ENCODE results near the gene RAPGEF5. TPM values are rescaled to one million over a fixed set of nuclear protein-coding genes. Genes with fewer than 3 reads are reported as not detected.
A peak's percentile ranks its signal among the peaks of the same experiment; 100 is the strongest.

RAPGEF5 gene
- total RNA-seq, 1 experiment from 2014 or later, result 15.6 TPM

DNA sequence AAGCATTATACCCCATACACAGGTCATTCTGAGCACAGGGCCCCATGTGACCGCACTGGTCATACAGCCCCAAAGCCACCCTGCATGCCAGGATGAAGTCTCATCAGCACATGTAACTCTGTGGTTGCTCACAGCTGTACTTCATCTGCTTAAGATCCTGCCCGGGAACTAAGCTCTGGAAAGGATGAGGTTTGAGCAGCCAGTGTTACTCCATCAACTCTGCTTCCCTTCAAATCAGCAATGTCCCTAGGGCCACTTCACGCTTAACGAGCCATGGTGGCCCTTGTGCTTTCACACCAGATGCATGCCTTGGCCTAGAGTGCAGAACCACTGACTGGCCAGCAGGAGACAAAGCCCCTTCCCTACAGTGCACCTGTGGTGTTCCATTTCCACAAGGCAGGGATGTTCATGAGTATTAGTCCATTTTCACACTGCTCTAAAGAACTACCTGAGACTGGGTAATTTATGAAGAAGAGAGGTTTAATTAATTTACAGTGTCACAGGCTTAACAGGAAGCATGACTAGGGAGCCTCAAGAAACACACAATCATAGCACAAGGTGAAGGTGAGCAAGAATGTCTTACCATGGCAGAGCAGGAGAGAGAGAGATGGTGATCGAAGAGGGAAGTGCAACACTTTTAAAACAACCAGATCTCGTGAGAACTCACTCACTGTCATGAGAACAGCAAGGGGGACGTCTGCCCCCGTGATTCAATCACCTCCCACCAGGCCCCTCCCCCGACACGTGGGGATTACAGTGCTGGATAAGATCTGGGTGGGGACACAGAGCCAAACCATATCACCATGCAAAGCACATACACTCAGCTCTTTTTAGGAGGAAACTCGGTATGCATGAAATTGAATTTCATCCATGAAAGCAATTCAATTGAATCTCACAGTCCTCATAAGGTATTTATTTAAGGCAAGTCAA, 262.3 kb downstream of the RAPGEF5 start:
- Histone ChIP-seq H3K27me3 (ENCODE audit: insufficient read depth, low read length) (no peaks in the 10 kb centered on the region), H3K79me2 (ENCODE audit: insufficient read depth, low read length) (no peaks in the 10 kb centered on the region), H3K4me1 (ENCODE audit: control insufficient read depth in 1 of 2, insufficient read depth in 2 of 2, low read length in 2 of 2) (no peaks in the 10 kb centered on the region), H3K36me3 (ENCODE audit: control insufficient read depth in 1 of 2, insufficient read depth in 2 of 2, low read length in 2 of 2) (no peaks in the 10 kb centered on the region), H4K20me1 (ENCODE audit: insufficient read depth) (no peaks in the 10 kb centered on the region), H3K9ac (ENCODE audit: low read length) (no peak overlapping the region), H3K4me3 (replicated peaks in 1 of 2; ENCODE audit: low read depth in 1 of 2, low read length in 2 of 2) (no peak overlapping the region), H3K27ac (ENCODE audit: low read depth, low read length) (no peak overlapping the region), H3K9me2 (ENCODE audit: insufficient read depth) (no peaks in the 10 kb centered on the region), H3K9me3 (ENCODE audit: control insufficient read depth in 1 of 2, insufficient read depth in 1 of 2, low read depth in 1 of 2, low read length in 2 of 2) (no peaks in the 10 kb centered on the region), H2AFZ (ENCODE audit: low read depth, low read length, poor library complexity, severe bottlenecking) (no peak overlapping the region), H3K4me2 (ENCODE audit: low read length) (no peak overlapping the region)
- RAD21 ChIA-PET (ENCODE audit: low non-redundant PET in 1 of 2, low total read pairs in 2 of 2, uncharacterized antibody in 2 of 2, unreplicated experiment in 2 of 2), result no interaction called here
- CTCF ChIA-PET, result no interaction called here
- peak; percentile 80 for ATAC-seq
- DNase-seq (ENCODE audit: low read depth, low spot score), result no peak
- TF ChIP-seq, protein P1, sequence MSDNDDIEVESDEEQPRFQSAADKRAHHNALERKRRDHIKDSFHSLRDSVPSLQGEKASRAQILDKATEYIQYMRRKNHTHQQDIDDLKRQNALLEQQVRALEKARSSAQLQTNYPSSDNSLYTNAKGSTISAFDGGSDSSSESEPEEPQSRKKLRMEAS (IDR thresholded peaks at IDR 0.05), result 0 out of 2 replicates have a peak, but pooled peaks have one; percentile 21
- no peak for TF ChIP-seq ELF1 (IDR thresholded peaks at IDR 0.05; ENCODE audit: borderline replicate concordance, low read depth)
- TF ChIP-seq, protein P2, sequence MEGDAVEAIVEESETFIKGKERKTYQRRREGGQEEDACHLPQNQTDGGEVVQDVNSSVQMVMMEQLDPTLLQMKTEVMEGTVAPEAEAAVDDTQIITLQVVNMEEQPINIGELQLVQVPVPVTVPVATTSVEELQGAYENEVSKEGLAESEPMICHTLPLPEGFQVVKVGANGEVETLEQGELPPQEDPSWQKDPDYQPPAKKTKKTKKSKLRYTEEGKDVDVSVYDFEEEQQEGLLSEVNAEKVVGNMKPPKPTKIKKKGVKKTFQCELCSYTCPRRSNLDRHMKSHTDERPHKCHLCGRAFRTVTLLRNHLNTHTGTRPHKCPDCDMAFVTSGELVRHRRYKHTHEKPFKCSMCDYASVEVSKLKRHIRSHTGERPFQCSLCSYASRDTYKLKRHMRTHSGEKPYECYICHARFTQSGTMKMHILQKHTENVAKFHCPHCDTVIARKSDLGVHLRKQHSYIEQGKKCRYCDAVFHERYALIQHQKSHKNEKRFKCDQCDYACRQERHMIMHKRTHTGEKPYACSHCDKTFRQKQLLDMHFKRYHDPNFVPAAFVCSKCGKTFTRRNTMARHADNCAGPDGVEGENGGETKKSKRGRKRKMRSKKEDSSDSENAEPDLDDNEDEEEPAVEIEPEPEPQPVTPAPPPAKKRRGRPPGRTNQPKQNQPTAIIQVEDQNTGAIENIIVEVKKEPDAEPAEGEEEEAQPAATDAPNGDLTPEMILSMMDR (IDR thresholded peaks at IDR 0.05 in 2 of 3, conservative IDR thresholded peaks at IDR 0.05 in 1 of 3; ENCODE audit: borderline replicate concordance in 1 of 3, insufficient read depth in 1 of 3, low read depth in 2 of 3, low read length in 2 of 3), result peak in 2 of 3 experiments; percentile 37 to 39; a peak in 2 of 6 replicates
- intact Hi-C loops (cut with micrococcal nuclease), result no loop called here
- BruUV-seq (replicated peaks), result no TSS peak
- POLR2A ChIA-PET, result no interaction called here

DNA sequence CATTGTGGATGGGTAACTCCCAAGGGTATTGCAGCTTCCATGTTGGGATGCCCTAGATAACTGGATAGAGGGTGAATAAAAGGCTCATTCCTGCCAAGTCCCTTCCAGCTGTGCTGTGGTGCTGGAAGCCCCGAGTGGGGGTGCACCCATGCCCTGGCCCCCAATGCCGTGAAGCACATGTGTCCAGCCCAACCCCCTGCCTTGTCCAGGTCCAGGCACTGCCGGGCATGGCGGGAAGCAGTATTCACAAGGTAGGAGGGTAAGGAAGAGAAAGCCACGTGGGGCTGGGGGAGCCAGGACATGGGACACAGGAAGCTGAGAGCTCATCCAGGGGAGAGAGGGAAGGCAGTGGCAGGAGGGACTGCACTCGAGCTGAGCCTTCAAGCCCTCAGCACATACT, 263.0 kb downstream of the RAPGEF5 start:
- no peak overlapping the region for H3K4me3 ChIP-seq (replicated peaks in 1 of 2; ENCODE audit: low read depth in 1 of 2, low read length in 2 of 2)
- H3K27me3 ChIP-seq (ENCODE audit: insufficient read depth, low read length), result no peaks in the 10 kb centered on the region
- TF ChIP-seq FOSL1 (IDR thresholded peaks at IDR 0.05; ENCODE audit: low read depth), result no peak
- TF ChIP-seq, protein P3, sequence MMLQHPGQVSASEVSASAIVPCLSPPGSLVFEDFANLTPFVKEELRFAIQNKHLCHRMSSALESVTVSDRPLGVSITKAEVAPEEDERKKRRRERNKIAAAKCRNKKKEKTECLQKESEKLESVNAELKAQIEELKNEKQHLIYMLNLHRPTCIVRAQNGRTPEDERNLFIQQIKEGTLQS (IDR thresholded peaks at IDR 0.05), result no peak
- ATAC-seq, result no peak
- RAD21 ChIA-PET (ENCODE audit: low non-redundant PET in 1 of 2, low total read pairs in 2 of 2, uncharacterized antibody in 2 of 2, unreplicated experiment in 2 of 2), result no interaction called here
- no peaks in the 10 kb centered on the region for H3K9me2 ChIP-seq (ENCODE audit: insufficient read depth)
- no peaks in the 10 kb centered on the region for H3K79me2 ChIP-seq (ENCODE audit: insufficient read depth, low read length)
- no peak overlapping the region for H2AFZ ChIP-seq (ENCODE audit: low read depth, low read length, poor library complexity, severe bottlenecking)
- H3K4me2 ChIP-seq (ENCODE audit: low read length), result no peak overlapping the region
- DNase-seq (ENCODE audit: low read depth, low spot score), result no peak
- H3K9me3 ChIP-seq (ENCODE audit: control insufficient read depth in 1 of 2, insufficient read depth in 1 of 2, low read depth in 1 of 2, low read length in 2 of 2), result no peaks in the 10 kb centered on the region
- POLR2A ChIA-PET, result no interaction called here
- no peaks in the 10 kb centered on the region for H4K20me1 ChIP-seq (ENCODE audit: insufficient read depth)
- no peaks in the 10 kb centered on the region for H3K4me1 ChIP-seq (ENCODE audit: control insufficient read depth in 1 of 2, insufficient read depth in 2 of 2, low read length in 2 of 2)
- H3K27ac ChIP-seq (ENCODE audit: low read depth, low read length), result no peak overlapping the region
- no TSS peak for BruUV-seq (replicated peaks)
- H3K36me3 ChIP-seq (ENCODE audit: control insufficient read depth in 1 of 2, insufficient read depth in 2 of 2, low read length in 2 of 2), result no peaks in the 10 kb centered on the region
- CTCF ChIA-PET, result interaction anchor here (0.9 kb wide), 1 partner anchor 11 kb away, joined by 3 read pairs; no protein-coding TSS in a partner anchor
- intact Hi-C loops (cut with micrococcal nuclease), result no loop called here
- no peak overlapping the region for H3K9ac ChIP-seq (ENCODE audit: low read length)
